Hematopoietic multipotent progenitor cell treated with erythropoietin and hydrocortisone succinate and interleukin-3 and kit ligand, for 17 days (in vitro differentiated cells): ENCODE results near the gene TPSB2.
"Not testable (repeated sequence)": the region's sequence is repeated elsewhere in the genome, so short reads cannot be mapped to it uniquely, and the experiment has no call there.

Experiments used
- DNase-seq: peaks from one replicate; pipeline ENCODE4 v3.0.0-alpha.2; 2015; ENCODE audit warnings: low spot score

The TPSB2 gene

DNA sequence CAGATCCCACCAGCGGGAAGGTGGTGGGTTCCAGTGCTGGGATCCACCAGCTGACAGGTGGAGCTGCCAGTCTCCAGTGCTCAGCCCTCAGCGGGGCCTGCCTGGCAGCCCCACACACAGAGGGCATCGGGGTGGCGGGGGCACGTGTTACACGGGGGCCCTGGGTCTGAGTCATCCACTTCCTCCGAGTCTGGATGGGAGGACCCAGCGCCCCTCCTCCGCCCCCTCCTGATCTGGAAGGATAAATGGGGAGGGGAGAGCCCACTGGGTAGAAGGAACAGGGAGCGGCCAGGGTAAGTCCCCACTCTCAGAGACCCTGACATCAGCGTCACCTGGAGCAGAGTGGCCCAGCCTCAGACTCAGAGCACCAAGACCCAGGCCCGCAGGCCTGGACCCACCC is 10.5 kb upstream of the TPSB2 start, which contains the start of gene TPSAB1:
TPSAB1 (plus strand) TSS at position 270 of the 400 bp plus-strand sequence. CDS start 234 bp downstream, outside the sequence.
- not testable (repeated sequence) for DNase-seq

DNA sequence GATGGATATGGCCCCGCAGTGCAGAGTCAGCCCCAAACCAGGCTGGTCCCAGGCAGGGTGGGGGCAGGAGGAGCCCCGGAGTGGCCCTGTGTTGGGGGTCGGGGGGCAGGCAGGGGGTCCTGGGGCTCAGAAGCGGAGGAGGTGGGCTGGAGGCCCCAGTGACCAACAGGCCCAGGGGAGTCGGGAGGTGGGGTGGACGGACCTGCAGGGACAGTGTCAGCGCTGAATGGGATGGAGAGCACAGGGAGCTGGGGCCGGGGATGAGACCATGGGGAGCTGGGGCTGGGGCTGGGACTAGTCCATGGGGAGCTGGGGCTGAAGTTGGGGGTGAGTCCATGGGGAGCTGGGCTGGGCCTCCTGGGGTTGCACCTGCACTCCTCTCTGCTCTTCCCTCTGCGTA is 9.6 kb upstream of the TPSB2 start:
- not testable (repeated sequence) for DNase-seq

DNA sequence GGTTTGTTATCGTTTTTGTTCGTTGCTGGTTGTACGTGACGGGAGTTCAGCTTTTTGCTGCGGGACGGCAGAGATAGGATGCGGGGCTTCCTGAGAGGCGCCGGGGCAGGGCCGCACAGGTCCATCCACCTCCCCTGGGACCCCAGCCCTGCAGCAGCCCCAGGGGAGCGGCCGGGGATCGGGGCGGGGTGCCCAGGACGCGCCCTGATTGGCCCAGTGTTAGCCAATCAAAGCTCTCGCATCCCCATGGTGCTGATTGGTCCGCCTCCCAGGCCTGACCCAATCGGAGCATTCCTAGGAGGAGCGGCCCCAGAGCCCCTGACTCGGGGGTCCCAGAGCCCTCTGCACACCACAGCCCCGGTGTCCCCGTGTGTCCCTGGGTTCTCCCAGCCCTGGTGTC is 8.9 kb upstream of the TPSB2 start:
- not testable (repeated sequence) for DNase-seq

DNA sequence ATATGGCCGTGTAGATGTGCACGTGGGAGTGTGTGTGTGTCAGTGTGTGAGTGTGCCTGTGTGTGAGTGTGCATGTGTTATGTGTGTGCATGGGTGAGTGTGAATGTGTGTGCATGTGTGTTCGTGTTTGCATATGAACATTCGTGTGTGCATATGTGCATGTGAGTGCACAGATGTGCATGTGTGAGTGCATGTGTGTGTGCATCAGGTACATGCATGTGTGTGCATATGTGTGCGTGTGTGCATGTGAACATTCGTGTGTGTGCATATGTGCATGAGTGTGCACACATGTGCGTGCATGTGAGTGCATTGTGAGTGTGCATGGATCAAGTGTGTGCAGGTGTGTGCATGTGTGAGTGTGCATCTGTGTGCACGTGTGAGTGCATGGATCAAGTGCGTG is 8.0 kb upstream of the TPSB2 start:
- DNase-seq, result no peak

DNA sequence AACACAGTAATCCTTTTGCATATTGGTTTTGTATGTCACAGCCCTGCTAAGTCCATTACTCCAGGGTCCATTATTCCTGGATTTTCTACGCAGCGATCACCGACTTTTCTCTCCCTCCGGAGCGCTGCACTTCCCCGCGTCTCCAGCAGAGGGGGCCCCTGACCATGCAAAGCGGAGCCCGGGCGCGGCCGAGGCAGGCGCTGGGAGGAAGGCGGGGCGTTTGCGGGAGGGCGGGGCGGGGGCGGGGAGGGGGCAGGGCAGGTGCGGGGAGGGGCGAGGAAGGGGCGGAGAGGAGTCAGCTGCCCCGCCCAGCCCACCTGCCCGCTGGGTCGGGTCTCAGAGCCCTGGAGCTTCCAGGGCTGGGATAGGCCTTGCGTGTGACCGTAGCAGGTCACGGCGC is 6.7 kb upstream of the TPSB2 start:
- DNase-seq, result not testable (repeated sequence)

DNA sequence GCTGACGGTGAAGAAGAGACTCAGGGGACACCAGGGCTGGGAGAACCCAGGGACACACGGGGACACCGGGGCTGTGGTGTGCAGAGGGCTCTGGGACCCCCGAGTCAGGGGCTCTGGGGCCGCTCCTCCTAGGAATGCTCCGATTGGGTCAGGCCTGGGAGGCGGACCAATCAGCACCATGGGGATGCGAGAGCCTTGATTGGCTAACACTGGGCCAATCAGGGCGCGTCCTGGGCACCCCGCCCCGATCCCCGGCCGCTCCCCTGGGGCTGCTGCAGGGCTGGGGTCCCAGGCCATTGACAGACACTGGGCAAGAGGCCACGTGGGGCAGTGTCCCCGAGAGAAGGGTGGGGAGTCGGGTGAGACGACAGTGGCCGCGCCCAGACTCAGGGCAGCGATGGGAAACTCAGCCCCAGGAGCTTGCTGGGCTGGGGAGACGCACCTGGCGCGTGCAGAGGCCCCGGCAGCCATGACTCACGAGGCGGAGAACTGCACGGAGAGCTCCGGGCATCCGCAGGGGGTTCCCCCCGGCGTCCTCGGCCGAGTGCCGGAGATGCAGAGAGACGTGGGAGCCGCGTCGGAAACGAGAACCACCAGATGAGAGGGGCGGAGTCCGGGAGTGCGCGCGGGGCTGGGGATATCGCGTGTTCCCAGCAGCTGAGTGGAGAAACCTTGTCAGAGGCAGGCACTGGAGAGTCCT is 2.2 kb upstream of the TPSB2 start:
- DNase-seq, result not testable (repeated sequence)

DNA sequence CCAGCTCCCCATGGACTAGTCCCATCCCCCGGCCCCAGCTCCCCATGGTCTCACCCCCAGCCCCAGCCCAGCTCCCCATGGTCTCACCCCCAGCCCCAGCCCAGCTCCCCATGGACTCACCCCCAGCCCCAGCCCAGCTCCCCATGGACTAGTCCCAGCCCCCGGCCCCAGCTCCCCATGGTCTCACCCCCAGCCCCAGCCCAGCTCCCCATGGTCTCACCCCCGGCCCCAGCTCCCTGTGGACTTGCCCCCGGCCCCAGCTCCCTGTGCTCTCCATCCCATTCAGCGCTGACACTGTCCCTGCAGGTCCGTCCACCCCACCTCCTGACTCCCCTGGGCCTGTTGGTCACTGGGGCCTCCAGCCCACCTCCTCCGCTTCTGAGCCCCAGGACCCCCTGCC is 1.3 kb upstream of the TPSB2 start:
- DNase-seq, result not testable (repeated sequence)

DNA sequence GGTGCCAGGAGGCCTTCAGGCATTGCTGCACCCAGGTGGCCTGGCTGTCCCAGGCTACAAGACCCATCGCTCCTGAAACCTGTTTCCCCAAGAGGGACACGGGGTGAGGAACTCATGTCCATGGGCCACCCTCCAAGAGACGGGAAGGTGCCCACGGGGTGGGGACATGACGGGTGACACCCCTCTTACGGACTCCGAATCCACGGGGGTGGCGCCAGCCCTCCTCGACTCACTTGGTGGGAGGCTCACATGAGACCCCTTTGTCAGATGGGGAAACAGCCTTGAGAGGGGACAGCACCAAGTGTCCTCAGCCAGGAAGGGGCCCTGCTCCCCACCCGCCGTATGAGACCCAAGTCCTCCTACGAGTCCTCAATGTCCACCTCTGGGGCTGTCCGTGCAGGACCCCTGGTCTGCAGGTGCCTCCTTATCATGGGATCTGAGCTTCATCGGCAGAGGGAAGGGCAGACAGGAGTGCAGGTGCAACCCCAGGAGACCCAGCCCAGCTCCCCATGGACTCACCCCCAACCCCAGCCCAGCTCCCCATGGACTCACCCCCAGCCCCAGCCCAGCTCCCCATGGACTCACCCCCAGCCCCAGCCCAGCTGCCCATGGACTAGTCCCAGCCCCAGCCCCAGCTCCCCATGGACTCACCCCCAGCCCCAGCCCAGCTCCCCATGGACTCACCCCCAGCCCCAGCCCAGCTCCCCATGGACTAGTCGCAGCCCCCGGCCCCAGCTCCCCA is 658 bp upstream of the TPSB2 start:
- not testable (repeated sequence) for DNase-seq

DNA sequence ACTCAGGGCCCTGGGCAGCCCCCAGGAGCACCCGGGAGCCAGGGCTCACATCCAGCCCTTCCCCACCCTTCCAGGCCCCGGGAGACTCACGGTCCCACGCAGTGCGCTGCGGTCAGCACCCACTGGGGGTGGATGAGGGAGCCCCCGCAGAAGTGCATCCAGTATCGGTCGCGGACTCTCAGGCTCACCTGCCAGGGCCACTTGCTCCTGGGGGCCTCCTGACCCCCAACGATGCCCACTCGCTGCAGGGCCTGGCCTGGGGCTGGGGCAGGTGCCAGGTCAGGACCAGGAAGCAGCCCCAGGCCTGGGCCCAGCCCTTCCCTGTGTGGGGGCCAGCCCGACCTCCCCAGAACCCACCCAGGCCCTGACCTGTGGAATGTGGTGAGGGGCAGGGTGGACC is 508 bp downstream of the TPSB2 start:
- DNase-seq, result not testable (repeated sequence)

DNA sequence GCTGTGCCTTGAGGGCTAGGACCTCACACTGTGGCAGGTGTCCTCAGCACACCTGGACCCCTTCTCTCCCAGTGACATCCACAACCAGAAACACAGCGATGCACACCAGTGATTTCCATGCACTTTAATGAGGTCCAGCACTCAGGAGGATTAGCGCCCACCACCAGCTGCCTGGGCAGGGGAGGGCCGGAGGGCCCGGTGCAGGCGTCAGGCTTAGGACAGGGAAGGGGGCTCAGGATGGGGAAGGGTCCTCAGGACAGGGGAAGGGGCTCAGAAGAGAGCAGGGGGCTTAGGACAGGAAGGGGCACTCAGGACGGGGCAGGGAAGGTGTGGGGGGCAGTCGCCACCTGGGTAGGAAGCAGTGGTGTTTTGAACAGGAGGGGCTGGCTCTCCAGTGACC is 1.8 kb downstream of the TPSB2 start:
- not testable (repeated sequence) for DNase-seq

DNA sequence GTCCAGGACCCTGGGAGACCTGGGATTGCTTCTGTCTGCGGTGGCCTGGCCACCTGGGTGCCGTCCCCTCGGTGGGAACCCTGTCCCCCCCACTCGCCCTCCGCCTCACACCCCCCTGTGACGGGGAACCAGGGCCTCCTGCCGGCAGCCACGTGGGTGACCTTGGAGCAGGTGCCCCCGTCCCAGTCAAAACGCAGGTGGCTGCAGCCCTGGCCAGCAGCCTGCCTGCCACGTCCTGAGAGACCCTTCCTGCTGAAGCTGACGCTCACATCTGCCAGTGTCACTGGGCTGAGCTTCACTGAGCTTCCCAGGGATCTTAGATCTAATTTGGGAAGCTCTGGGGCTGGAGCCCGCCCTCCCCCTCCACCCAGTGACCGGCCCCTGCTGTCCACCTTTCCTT is 3.3 kb downstream of the TPSB2 start:
- DNase-seq, result not testable (repeated sequence)

DNA sequence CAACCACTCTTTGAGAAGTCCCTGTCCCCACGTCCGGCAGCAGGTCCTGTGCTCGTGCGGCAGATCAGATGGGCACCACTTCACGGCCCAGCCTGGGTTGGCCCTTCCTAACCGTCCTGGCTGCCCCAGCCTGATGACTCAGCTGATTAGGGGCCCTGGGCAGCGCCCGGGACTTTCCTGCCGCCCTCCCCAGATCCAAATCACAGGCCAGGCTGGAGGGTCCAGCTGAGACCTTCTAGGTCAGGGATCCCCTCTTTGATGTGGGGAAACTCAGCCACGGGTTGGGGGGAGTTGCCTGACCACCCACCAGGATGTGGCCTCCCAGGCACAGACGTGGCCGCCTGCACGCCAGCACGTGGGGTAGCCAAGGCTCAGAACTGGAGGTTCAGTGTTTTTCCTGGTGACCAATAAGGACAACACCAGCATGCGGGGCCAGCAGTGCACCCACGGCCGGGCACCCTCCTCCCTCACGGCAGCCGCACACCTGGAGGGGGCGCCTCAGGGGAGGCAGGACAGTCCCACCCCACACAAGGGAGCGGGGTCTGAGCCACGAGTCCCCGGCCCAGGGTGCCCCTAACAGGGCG is 4.2 kb downstream of the TPSB2 start:
- DNase-seq, result peak; percentile 25

DNA sequence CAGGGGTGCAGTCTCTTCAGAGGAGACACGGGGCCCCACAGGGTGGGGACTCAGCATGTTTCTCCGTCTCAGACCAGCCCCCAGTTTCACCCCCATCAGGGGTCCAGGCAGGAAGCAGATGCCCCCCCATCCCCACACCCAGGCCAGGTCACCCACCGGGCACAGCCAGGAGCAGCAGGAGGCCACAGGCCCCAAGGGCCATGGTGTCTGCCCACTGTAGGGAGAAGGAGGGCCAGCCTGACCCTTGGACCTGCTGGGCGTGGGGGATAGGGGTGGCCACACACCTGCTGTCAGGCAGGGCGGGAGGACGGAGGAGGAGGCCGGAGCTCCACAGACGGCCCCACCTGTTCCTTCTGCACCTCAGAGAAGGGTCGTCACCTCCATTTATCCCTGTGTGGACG is 4.9 kb downstream of the TPSB2 start, which contains the start of gene TPSG1:
TPSG1 (minus strand) TSS at position 218 of the 401 bp plus-strand sequence; CDS start at position 202, 16 bp downstream.
- DNase-seq, result no peak

DNA sequence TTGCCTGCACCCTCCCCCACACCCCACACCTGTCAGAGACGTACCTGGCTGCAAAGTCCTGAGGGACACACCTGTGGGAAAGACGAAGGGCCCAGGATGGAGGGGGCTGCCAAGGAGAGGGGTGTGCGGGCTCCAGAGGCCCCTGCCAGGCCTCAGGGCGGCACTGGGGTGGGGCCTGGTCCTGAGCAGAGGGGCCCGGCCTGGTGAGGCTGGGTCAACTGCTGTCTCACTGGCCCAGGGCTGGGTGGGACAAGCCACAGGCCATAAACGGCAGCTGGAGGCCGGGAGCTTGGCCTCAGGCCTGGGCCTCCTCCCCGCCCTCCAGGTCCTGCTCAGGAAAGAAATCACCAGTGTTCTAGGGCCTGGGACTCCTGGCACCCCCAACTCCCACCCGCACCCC is 5.4 kb downstream of the TPSB2 start:
- no peak for DNase-seq

DNA sequence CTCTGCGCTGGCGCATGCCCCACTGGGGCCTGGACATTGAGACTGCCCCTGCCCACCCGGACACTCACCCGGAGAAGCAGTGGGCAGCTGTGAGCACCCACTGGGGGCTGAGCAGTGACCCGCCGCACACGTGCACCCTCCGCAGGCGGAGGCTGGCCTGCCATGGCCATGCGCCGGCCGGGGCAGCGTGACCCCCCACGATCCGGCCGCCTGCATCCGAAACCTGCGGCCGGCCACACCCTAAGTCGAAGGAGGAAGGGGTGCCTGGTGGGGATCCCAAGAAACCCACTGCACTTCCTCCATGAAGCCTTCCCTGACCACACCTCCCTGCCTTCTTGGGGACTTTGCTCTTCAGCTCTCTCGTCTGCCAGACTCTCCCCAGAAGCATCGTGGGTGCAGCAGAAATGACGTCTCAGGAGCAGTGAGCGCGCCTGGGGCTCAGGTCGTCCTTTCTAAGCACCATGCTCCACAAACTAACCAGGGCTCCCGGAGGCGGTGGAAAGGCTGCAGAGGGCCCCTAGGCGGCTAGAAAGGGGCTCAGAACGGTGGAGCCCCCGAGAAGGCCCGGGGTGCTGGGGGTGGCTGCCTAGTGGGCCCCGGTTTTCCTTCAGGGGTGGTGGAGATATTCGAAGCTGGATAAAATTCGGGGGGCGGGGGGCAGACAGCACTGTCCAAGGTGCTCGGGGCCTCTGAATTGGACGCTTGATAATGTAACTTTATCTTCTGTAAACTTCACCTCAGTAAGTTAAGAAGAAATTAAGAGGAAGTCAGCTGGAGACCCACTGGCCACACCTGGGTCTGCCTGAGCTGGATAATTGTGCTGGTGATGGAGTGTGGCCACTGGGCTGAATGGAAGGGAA is 6.4 kb downstream of the TPSB2 start:
- DNase-seq, result no peak

DNA sequence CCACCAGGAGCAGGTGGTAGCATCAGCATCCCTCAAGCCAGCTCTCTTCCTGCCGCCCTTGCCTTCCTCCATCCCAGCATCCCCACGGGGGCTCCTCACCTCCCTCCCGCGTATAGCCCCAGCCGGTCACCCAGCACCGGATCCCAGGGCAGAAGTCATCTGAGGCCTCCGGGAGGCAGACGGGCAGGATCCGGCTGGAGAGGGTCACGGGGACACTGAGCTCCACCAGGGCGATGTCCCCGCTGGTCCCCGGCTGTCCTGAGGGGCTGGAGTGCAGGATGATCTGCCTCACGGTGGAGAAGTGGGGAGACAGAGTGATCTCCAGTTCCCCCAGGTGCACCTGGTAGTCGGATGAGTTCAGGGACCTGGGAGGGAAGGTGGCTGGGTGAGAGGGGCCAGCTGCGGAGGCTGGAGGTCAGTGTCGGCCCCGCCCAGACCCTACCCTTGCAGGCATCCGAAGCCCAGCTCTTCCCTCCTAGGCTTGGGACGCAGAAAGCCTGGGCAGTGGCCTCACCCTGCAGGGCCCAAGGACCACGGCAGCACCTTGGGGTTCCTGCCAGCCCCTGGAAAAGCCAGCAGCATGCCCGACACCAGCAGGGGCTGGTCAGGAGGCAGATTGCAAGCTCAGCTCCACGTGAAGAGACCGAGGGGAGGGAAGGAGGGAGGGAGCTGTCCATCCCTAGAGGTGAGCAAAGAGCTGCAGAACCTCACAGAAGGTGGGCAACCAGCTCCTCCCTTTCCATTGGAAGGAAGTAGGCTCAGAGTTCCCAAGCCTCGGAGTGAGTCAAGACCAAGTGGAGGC is 7.2 kb downstream of the TPSB2 start:
- DNase-seq, result no peak

DNA sequence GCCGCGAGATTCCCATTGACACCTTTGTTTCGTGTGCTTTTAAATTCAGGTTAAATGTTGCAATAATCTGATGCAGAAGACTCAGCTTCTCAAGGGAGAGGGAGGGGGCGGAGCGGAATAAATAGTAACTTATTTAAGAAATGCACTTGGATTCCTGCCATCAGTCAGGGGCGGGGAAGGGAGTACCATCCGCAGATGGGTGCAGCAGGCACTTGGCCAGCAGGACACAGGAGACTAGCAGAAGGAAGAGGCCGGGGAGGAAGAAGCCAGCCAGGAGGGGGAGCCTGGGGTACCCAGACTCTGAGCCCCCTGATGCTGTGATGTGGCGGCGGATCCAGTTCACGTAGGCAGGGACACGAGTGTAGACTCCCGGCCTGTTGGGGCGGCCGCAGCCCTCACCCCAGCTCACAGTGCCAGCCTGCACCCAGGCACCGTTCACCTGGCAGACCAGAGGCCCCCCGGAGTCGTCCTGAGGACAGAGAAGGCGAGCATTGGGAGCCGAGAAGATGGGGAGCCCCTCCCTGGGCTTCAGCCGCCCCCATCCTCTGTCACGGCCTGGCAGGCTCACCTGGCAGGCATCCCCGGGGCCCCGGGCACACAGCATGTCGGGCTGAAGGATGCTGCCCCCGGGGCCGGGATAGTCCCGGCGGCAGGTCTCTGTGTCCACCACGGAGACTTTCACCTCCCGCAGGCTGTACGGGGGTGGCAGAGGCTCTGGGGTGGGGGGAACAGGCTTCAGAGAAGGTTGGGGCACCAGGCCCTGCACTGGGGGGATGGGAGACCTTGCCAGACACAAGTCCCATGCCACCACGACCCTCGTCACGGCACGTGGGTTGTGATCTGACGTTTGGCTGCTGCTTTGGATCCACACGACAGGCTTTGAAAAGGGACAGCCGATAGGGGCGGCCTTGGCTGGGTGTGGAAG is 8.1 kb downstream of the TPSB2 start:
- no peak for DNase-seq

DNA sequence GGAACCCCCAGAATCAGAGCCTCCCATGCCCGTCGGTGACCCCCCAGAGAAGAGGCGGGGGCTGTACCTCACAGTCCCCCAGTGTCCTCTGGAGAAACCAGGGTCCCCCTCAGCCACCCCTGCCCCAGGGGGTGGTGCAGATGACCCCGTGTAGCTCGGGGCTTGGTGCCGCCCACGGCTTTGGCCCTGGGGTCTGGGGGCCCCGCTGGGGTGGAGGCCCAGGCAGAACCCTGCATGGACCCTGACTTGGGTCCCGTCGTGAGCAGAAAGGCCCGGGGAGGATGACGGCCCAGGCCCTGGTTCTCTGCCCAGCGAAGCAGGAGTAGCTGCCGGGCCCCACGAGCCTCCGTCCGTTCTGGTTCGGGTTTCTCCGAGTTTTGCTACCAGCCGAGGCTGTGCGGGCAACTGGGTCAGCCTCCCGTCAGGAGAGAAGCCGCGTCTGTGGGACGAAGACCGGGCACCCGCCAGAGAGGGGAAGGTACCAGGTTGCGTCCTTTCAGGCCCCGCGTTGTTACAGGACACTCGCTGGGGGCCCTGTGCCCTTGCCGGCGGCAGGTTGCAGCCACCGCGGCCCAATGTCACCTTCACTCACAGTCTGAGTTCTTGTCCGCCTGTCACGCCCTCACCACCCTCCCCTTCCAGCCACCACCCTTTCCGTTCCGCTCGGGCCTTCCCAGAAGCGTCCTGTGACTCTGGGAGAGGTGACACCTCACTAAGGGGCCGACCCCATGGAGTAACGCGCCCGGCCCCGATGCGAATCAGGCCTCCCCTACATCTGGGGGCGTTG is 8.9 kb downstream of the TPSB2 start:
- no peak for DNase-seq

DNA sequence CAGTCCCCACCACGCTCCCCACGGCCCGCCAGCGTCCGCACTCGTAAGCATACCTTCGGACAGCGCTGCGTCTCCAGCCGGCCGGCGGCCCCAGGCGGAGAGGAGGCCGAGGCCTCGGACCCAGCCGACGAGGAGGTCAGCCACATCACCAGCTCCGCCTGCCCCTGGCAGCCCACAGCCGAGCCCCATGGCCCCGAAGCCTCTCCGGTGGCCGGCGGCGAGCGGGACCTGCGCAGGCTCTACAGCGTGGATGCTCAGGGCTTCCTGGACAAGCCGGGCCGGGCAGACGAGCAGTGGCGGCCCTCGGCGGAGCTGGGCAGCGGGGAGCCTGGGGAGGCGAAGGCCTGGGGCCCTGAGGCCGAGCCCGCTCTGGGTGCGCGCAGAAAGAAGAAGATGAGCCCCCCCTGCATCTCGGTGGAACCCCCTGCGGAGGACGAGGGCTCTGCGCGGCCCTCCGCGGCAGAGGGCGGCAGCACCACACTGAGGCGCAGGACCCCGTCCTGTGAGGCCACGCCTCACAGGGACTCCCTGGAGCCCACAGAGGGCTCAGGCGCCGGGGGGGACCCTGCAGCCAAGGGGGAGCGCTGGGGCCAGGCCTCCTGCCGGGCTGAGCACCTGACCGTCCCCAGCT is 9.8 kb downstream of the TPSB2 start:
- DNase-seq, result no peak
